Esophagus squamous epithelium (tissue), 4 donors: ENCODE measurements around the gene UFSP2.
"Not testable (repeated sequence)": the region's sequence is repeated elsewhere in the genome, so short reads cannot be mapped to it uniquely, and the experiment has no call there.

Experiments
- CTCF ChIP-seq, 6 experiments: fragments of 450-650 bp in 4 of 6; fragments of 200-600 bp in 2 of 6; sonication (generic) in 2 of 6; IDR thresholded peaks; one replicate each; pipeline ENCODE4 v1.5.1; 2016 to 2019; ENCODE audit warnings: antibody characterized with exemption in 6 of 6, mild to moderate bottlenecking in 4 of 6, moderate library complexity in 4 of 6
- POLR2A ChIP-seq, 4 donors: fragments of 450-650 bp; IDR thresholded peaks; one replicate each; pipeline ENCODE4 v1.6.1; 2017; ENCODE audit warnings: antibody characterized with exemption in 4 of 4, mild to moderate bottlenecking in 4 of 4, moderate library complexity in 3 of 4

GRCh38 chr4:185362570-185362969 is 63.2 kb downstream of the UFSP2 start:
- not testable (repeated sequence) for TF ChIP-seq CTCF, POLR2A (IDR thresholded peaks at IDR 0.05)
